Stimulated activated naive CD8-positive, alpha-beta T cell treated with anti-CD3 and anti-CD28 coated beads, Interleukin-15, Interleukin-2, amounts not matched to agents 100 U/mL and 50 U/mL, for 24 hours (primary cell): ENCODE data around the gene DRC3.
"Not testable (repeated sequence)": the region's sequence is repeated elsewhere in the genome, so short reads cannot be mapped to it uniquely, and the experiment has no call there.

ENCODE experiments used
- ATAC-seq: fragments of 150-1000 bp; cut with Tn5 transposase; one replicate; pipeline ENCODE4 v1.10.0; 2021
- DNase-seq: peaks from one replicate; pipeline ENCODE4 v3.0.0; 2021

Gene DRC3

GRCh38 chr17:17994271-17995069 is 21.8 kb downstream of the DRC3 start:
- peak; percentile 23 for DNase-seq

GRCh38 chr17:17995887-17996286 is 23.2 kb downstream of the DRC3 start:
- not testable (repeated sequence) for ATAC-seq, DNase-seq

More at GRCh38 chr17:17994271-17995069, 21.8 kb downstream of the DRC3 start:
- no peak for ATAC-seq

- no peak for DNase-seq
- no peak for ATAC-seq
Measured at GRCh38 chr17:17998934-17999333, 26.3 kb downstream of the DRC3 start.

- no peak for ATAC-seq
- no peak for DNase-seq
Measured at GRCh38 chr17:17999364-18000029, 26.8 kb downstream of the DRC3 start.

GRCh38 chr17:18000030-18000408 is 27.4 kb downstream of the DRC3 start:
- no peak for DNase-seq
- no peak for ATAC-seq

GRCh38 chr17:18002171-18002570 is 29.5 kb downstream of the DRC3 start:
- DNase-seq (no peak), ATAC-seq (no peak)

- no peak for ATAC-seq
- DNase-seq: no peak
Measured at GRCh38 chr17:18004345-18004744, 31.7 kb downstream of the DRC3 start.

GRCh38 chr17:18004884-18005305 is 32.2 kb downstream of the DRC3 start:
- DNase-seq (no peak), ATAC-seq (no peak)

- ATAC-seq (no peak), DNase-seq (no peak)
Measured at GRCh38 chr17:18005496-18005895, 32.8 kb downstream of the DRC3 start.

GRCh38 chr17:18006495-18007239 is 34.0 kb downstream of the DRC3 start:
- DNase-seq: no peak
- no peak for ATAC-seq

GRCh38 chr17:18008496-18009268 is 36.0 kb downstream of the DRC3 start:
- no peak for ATAC-seq
- no peak for DNase-seq

GRCh38 chr17:18009609-18010420 is 37.2 kb downstream of the DRC3 start:
- DNase-seq: no peak
- no peak for ATAC-seq

- DNase-seq (no peak), ATAC-seq (no peak)
Measured at GRCh38 chr17:18011286-18011685, 38.6 kb downstream of the DRC3 start.

GRCh38 chr17:18014006-18014405 is 41.3 kb downstream of the DRC3 start:
- no peak for DNase-seq
- ATAC-seq: no peak

- no peak for ATAC-seq
- no peak for DNase-seq
Measured at GRCh38 chr17:18015593-18015992, 42.9 kb downstream of the DRC3 start.

- ATAC-seq (no peak), DNase-seq (no peak)
Measured at GRCh38 chr17:18016426-18016825, 43.8 kb downstream of the DRC3 start.

- DNase-seq: no peak
- no peak for ATAC-seq
Measured at GRCh38 chr17:18017958-18018357, 45.3 kb downstream of the DRC3 start.

GRCh38 chr17:18018411-18018921 is 45.8 kb downstream of the DRC3 start:
- DNase-seq (no peak), ATAC-seq (no peak)

- ATAC-seq: no peak
- no peak for DNase-seq
Measured at GRCh38 chr17:18019838-18020154, 47.1 kb downstream of the DRC3 start.

GRCh38 chr17:18020971-18021370 is 48.3 kb downstream of the DRC3 start:
- DNase-seq (no peak), ATAC-seq (no peak)

- ATAC-seq (no peak), DNase-seq (no peak)
Measured at GRCh38 chr17:18021372-18021771, 48.7 kb downstream of the DRC3 start.
